T1000 (cell line): ENCODE data around the gene CYP24A1.
A peak's percentile ranks its signal among the peaks of the same experiment; 100 is the strongest.

Experiments used
- DNase-seq: peaks from one replicate; lab custom pipeline; 2025; ENCODE audit warnings: mixed read lengths; lab: John Stamatoyannopoulos, UW

Gene CYP24A1

DNA sequence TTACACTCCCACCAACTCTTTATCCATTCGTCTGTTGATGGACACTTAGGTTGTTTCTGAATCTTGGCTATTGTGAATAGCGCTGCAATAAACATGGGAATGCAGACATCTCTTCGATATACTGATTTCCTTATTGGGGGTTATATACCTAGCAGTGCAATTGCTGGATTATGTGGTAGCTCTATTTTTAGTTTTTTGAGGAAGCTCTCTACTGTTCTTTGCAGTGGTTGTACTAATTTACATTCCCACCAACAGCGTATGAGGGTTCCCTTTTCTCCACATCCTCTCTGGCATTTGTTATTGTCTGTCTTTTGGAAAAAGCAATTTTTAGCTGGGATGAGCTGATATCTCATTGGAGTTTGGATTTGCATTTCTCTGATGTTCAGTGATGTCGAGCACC is 29.5 kb upstream of the CYP24A1 start:
- no peak for DNase-seq

DNA sequence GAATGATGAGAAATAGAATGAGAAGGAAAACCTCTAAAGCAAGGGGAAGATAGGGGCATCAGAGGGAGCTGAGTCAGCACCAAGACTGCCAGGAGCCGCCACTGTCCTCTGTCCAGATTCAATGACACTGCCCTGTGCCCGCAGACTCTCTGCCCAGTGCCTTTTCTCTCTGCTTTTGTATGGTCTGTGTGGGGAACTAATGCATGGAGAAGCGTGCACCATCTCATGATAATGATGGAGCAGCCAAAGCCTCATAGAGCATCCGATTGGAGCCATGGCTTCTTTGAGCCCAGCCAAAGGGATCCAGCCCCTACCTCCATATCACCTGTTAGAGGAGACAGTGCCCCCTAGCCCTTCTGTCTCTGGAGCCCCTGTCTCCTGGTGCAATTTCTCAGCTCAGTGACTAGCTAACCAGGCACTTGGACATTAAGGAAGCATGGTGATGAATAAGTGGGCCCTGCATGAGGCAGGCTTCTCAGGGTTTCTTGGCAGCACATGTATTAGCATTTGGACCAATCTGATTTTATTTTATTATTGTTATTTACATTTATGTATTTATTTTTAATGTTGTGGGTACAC is 27.6 kb upstream of the CYP24A1 start:
- no peak for DNase-seq

DNA sequence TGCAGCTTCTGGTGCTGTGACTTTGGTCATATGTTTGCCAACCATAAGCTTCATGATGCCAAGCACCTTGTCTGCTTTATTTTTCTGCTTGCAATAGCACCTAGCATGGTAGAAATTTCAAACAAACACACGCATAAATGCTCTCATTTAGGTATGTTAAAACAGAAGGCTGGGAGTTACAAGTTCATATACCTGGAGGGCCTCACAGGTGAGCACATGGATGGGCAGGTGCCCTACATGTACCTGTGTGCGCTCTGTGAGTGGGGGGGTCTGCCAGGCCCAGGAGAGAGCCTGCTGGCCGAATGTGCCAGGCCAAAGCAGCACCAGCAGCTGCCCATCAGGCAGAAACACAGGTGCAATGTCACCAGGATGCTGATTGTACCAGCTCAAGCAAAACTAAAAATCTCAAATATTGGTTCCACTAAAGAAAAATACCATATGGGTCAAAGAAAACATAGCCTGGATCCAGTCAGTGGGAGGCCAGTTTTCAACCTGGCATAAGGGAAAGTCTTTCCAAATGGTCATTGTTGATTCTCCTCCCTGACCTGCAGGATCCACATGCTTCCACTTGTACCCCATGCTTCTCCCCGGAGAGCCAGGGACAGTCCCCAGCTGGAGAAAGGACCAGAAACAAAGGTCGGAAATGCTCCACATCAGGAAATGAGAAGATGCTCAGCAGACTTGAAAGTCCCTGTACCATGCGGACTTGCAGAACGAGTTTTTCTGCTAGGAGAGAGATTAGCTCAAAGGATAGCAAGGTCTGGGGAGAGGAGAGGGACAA is 26.9 kb upstream of the CYP24A1 start:
- DNase-seq: no peak

DNA sequence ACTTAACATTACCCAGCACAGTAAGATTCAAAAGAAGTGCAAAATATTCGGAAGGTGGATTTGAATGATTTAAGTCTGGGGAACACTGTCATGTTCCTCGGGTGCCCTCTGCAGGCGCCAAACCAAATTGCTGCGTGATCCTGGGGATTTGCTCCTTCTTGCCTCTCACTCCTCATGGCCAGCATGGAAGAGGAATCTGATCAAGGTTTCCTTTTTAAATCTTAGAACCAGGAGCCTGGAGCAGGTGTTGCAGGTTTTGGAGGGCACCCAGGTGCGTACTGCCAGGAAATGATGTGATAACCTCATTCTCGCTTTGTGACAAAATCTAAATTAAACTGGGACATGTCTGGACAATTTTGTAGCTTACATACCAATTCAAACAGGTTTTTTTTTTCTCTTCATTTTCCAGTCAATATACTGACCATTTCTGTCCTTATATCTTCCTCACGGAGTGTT is 26.0 kb upstream of the CYP24A1 start:
- peak; percentile 77 for DNase-seq

DNA sequence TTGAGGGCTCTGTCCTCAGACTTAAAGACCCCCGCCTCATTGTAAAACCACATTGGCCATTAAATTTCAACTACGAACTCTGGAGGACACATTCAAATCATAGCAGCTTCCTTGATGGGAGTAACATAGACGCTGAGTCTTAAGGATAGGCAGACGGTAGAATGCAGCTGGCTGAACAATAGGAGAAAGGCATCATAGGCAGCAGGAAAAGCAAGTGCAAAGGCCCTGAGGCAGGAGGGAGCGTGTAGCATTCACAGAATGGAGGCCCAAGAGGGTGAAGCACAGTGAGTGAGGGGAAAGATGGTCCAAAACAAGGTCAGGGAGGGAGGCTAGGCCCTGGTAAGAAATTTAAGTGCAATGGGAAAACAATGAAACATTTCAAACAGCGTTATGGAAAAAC is 25.5 kb upstream of the CYP24A1 start:
- DNase-seq: no peak

DNA sequence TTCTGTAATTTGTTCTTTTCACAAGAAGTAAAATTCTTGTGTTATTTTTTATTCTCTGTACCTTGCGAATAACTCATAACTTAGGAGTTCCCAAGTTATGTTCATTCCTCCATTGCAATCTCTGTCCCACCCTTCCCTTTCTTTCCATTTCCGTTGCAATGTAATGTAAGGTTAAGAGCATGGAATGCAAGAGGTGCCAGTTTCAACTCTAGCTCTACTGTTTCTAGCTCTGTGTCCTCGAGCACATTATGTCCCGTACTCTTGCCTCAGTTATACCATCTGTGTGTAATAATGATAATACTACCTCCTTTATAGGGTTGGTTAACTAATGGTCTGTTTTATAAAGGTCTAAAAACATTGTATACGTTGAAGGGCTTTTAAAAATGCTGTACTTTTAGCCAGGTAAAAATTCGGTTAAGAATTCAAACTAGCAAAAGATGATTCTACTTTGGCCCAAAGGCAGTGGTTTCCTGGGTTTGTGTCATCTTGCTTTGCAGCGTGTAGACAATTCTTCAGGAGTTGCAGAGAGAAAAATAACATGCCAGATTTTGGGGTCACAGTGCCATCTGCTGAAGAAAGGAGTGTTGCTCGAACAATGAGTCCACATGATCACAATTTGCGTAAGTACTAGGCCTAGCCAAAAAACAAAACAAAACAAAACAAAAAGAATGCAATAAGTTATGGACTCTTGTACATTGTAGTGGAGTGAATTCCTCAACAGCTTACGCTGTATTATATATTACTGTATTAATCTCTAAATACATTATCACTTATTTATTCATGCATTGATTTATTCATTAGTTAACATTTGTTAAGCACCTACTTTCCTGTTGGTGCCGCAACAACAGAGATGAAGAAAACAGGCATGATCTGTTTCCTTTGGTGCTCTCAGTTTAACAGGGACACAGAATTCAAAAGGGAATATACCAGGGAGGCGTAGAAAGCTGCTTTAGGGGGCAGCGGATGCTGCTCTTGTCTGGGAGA is 24.1 kb upstream of the CYP24A1 start:
- peak; percentile 46 for DNase-seq

DNA sequence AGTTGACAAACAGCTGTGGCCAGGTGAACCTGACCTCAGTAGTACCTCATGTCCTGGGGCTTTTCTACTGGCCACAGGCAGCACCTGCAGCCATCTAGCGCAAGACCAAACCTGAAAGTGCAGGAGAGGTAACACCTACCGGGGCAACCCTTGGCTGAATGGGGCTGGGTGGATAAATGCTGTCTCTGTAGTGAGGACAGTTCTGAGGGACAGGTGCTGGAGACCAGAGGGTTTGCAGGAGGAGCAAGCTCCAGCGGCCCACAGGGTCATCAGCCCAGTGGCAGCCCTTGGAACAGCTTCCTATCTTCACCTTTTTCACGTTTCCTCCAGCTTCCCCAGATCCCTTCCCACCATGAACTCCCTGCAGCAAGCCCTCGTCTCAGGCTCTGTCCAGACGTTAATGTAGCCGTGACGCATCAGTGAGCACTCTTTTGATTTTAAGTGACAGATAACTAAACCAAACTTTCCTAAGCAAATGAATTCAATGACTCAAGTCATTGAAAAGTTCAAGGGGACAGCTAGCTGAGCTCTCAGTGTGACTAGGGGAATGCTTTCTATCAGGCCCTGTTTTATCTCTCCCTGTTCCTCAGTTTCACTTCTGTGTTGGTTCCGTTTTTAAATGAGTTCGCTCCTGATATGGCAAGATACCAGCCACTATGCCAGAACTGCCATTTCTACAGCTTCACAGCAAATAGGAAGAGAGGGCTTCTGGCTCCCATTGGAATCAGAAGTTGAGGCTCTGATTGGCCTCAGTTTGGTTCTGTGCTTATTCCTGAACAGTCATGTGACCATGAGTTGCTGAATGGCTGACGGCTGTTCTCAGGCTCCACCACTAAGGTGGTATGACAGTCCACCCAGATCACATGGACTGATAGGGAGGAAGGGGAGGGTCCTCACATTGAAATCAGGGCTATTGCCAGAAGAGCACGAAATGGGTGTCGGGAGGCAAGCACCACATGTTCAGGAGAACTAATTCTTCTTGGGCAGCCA is 22.0 kb upstream of the CYP24A1 start:
- no peak for DNase-seq

DNA sequence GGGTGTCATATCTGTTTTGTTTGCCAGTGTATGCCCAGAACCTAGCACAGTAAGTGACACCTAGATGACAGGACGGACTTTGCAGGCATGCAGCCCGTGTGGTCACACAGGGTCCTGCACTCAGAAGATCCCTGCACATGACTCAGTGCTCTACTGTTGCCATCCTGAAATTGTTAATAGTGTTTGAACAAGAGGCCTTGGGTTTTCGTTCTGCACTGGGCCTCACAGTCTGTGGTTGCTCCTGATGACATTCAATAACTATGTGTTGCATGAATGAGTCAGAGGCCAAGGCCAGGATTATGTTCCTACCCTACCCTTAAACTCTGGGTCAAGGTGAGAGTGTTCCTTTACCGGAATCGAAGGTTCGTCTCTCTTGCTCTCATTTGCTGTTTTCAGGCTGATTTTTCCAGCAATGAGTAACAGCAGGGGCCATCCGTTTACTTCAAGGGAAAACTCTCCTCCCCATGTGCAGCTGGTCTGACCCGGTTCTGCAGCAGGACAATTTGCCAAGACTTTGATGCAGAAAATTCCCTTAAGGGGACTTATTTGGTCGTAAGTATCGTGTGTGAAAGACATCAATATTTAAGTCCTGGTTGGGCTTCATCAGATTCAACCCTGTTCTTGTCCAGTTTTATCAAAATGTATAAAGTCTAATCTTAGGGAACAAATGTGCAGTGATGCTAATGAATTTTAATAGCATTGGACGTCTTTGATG is 21.1 kb upstream of the CYP24A1 start:
- DNase-seq: no peak

DNA sequence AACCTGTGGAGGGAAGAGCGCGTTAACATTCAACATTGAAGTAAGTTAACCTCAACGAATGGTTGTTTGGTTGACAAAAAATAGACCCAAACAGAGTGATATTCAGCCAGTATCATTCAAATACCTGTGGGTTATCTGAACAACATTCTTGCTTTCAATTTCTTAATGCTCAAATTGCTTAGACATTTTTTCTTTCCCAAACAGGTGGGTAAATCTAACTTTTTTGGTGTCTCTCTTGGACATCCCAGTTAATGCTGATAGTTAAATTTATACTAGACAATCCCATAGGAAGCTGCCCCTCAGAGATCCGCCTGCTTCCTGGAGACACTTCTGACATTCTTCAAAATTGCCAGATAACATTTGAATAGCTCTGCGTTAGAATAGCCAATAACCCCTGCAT is 20.0 kb upstream of the CYP24A1 start:
- DNase-seq: no peak

DNA sequence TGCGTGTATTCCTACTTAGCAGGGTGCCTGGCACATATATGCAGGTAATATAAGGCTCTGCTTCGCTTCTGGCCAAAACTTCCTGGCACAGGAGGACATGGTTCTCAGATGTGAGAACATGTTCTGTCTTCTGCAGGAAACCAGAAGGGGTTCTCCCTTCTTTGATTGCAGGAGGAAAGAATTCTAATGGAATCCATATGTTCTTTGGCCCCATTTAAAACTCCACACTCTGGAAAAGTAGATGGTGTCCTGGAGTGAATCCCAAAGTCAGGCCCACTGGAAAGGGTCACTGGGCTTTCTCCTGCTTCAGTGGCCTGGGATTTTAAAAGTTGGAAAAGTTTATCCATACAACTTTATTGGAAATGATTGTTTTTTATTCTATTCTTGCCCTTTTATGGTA is 16.4 kb upstream of the CYP24A1 start:
- DNase-seq: no peak

DNA sequence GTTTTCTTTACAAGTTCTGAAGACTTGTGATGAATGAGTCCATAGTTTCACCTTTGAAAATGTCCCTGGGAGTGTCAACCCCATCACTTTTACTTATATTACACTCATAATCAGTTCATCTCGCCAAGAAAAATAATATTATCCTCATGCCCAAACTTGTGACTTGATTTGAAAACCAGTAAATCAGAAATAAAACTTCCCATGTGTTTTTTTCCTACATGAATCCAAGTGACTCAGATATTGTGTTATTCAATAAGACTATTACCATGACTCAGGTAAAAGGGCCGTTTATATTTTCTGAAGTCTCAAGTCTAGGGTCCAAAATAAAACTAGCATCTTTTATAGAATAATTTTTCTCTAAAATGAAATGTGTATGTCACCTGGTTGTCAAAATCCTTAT is 15.8 kb upstream of the CYP24A1 start:
- DNase-seq: no peak

DNA sequence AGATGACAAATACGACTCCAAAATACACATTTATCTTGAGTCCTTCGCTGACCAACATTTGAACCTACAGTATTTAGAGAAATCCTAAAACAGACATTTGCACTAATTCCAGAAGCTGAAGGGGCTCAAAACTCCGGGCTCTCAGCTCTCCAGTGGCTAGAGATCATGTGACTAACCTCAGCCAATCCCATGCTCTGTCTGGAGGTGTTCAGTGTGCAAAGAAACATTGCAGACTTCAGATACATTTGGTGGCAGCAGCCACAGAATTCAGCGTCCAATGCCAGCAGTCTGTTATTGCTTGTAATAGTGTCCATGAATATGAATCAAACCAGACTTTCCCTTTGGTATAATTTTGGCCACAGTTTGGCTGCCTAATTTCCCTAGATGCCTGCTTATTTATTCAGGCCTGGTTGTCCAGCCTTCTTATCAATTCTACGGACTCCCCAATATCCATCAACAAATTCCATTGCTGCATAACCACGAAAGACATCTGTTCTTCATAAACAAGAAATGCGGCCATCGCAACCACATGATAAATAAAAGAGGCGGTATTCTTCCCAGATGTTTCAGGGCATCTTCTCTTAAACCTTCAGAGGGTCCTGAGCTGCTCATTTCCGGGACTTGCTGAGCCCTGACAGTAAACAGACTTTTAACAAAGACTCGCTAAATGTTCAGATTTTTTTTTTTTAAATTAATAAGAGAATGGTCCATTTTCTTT is 14.5 kb upstream of the CYP24A1 start:
- DNase-seq: no peak

DNA sequence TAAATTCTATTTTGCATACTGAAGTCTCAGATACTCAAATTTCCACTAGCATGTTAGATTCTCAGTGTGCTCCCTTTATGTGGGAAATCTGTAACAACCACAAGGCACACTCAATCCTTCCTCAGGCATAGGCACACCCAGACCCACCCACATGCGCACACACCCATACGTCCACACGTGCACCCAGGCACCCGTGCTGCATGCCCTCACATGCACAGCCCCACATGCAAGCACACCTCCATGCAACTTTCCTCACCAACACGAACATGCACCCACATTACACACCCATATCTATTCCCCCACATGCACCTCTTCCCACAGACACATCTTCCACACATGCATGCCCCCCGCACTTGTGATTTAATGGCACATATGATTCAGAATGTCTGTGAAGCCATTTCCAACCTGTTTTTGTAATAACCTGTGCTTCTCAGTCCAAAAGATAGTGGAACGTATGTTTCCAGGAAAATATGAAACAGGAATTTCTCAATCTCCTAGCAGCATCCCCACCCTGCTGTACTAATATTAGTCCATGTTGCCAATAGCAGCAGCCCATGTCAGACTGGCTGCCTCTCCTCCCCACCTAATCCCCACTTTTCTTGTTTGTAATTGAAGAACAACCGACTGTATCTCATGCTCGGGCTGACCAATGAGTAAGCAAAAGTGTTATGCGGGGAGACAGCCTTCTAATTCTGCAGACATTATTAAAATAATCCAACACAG is 11.3 kb upstream of the CYP24A1 start:
- no peak for DNase-seq

DNA sequence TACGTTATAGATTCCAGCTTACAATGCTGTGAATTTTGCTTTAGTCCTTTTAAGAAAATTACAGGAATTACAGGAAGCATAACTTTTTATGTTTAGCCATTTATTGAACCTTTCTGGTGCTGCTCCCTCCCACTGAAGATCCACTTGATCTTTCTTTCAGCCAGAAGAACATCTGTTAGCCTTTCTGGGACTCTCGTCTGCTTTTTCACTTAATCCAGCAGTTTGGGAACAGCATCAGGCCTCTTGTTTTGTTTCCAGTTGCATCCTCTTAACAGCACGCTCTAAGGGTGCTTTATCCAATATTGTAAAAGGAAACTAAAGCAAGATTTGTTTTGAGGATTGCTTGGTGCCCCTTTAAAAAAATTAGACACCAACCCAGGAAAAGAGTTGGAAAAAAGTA is 10.3 kb upstream of the CYP24A1 start:
- DNase-seq: no peak

DNA sequence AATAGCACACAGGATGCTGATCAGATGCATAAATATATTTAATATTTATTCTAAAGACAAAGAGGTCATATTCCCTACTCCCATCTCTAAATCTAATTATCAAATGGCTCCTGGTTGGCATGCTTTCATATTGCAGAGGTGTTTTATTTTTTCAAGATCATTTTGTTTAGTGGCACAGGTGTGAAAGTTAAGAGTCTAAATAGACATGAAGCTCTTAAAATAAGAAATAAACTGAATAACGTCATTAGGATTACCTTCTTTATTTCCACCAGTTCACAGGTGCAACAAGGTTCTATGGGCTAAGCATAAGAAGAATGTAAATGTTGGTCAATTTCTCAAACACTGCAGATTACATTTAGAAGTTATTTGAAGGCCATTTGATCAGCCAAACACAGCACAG is 7.1 kb upstream of the CYP24A1 start:
- no peak for DNase-seq

DNA sequence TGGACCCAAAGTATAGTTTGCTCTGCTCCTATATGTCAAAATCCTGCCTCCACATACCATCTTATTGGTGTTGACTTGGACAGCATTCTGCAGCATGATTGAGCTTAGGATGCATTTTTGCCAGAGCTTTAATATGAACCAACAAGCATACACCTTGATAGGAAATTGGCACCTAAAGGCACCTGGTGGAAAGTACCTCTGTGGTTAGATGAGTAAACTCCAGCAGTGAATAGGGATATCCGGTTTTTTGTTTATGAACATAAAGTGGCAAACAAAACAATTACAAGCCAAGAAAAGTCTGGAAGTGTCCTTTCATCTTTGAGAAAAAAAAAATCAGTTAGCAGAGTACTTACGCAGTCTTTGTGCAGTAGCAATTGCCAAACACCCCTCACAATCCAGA is 6.2 kb upstream of the CYP24A1 start:
- DNase-seq: no peak

DNA sequence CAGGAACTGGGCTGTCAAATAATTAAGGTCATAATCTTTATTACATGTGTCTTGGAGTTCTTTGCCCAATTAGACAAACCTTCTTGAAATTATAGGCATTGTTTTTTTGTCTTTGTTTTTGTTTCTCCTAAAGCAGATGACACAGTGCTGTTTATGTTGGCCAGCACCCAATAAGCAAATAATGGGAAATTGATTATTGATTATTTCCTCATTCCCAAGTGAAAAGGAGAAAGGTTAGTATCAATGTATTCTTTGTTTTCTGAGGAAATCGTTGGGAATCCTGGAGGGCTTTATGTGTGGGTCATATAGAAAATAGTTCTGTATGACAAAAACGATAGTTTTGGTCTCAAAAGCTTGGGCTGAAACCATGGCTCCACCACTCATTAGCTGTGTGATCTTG is 4.5 kb upstream of the CYP24A1 start:
- DNase-seq: no peak

DNA sequence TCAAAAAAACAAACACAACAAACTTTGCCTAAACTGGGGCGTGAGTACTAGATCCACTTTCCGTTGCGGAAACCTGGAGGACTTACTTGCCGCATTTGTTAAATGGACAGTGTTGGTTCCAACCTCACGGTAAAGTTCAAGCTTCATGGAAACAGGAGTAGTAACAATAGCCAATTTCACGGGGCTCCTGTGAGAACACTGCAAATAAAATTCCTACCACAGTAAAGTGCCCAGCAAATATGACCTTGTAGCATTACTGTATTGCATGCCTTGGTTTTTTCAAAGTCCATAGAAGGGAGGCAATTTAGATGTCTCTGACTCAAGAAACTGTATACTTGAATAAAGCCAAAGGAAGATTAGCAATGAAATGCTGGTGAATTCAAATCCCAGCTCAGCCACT is 3.6 kb upstream of the CYP24A1 start:
- no peak for DNase-seq

DNA sequence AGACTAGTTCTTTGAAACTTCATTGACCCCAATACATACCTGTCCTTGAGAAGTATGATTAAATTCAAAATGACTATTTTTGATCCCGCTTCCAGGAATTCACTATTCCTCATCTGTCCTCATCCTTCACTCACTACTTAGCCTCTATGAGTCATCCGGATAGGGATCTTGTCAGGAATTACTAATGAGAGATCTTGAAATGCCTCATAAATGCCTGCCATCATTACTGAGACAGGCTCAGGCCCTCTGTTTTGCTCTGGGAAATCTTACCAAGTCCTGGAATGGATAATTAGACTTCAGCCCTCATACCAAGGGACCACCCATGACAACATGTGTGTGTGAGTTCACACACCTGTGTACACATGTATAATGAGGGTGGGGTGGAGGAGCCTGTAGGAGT is 2.8 kb upstream of the CYP24A1 start:
- no peak for DNase-seq
